Measurements from ENCODE around the gene S100A13. TPM values are rescaled to one million over a fixed set of nuclear protein-coding genes. Genes with fewer than 3 reads are reported as not detected.

Gene S100A13
- total and polyA plus RNA-seq, 2 experiments from 2014 or later = 101 to 250 TPM

- no peak overlapping the region for H3K4me3 ChIP-seq
- H3K9me3 ChIP-seq (ENCODE audit: low read depth) = no peaks in the 10 kb centered on the region
- DNase-seq (ENCODE audit: low read depth in 1 of 2, low spot score in 1 of 2) = no peak
- no peaks in the 10 kb centered on the region for H3K36me3 ChIP-seq
- no peaks in the 10 kb centered on the region for H3K27me3 ChIP-seq
- H3K4me1 ChIP-seq (ENCODE audit: low read depth) = peaks cover 29% of the 10 kb centered on the region
- TF ChIP-seq CTCF (IDR thresholded peaks at IDR 0.05; ENCODE audit: low read depth, low read length) = no peak
- H3K27ac ChIP-seq = no peak overlapping the region
Measured at GRCh38 chr1:153570874-153571273, 56.4 kb downstream of the S100A13 start.

- DNase-seq (ENCODE audit: low read depth in 1 of 2, low spot score in 1 of 2) = no peak
- H3K36me3 ChIP-seq = no peaks in the 10 kb centered on the region
- no peaks in the 10 kb centered on the region for H3K27me3 ChIP-seq
- no peaks in the 10 kb centered on the region for H3K9me3 ChIP-seq (ENCODE audit: low read depth)
- no peak overlapping the region for H3K27ac ChIP-seq
- TF ChIP-seq CTCF (IDR thresholded peaks at IDR 0.05; ENCODE audit: low read depth, low read length) = no peak
- H3K4me3 ChIP-seq = no peak overlapping the region
- peaks cover 37% of the 10 kb centered on the region for H3K4me1 ChIP-seq (ENCODE audit: low read depth)
Measured at GRCh38 chr1:153569465-153569864, 57.8 kb downstream of the S100A13 start.

Other genes with a start within 250 kb of the S100A13 start
- 1.9 TPM in 1 of 2 replicates, not detected in the other for gene S100A8, start 236.4 kb downstream of the S100A13 start, total RNA-seq
- 4.4 and 12.2 TPM in 2 replicates for gene S100A8, start 236.4 kb downstream of the S100A13 start, polyA plus RNA-seq
- gene S100A7A, start 211.0 kb downstream of the S100A13 start, total RNA-seq = not detected in 2 replicates
- not detected in 2 replicates for gene S100A7A, start 211.0 kb downstream of the S100A13 start, polyA plus RNA-seq
- not detected in 2 replicates for gene S100A7, start 166.9 kb downstream of the S100A13 start, total RNA-seq
- gene S100A7, start 166.9 kb downstream of the S100A13 start, polyA plus RNA-seq = not detected in 2 replicates
- 13.7 and 23.1 TPM in 2 replicates for gene S100A6, start 91.5 kb downstream of the S100A13 start, total RNA-seq
- gene S100A6, start 91.5 kb downstream of the S100A13 start, polyA plus RNA-seq = 40.7 and 54.7 TPM in 2 replicates
- gene S100A5, start 86.6 kb downstream of the S100A13 start, total RNA-seq = not detected in 2 replicates
- 0.31 and 0.52 TPM in 2 replicates for gene S100A5, start 86.6 kb downstream of the S100A13 start, polyA plus RNA-seq
- gene S100A4, start 81.7 kb downstream of the S100A13 start, total RNA-seq = 74.1 and 89.4 TPM in 2 replicates
- gene S100A4, start 81.7 kb downstream of the S100A13 start, polyA plus RNA-seq = 129 and 133 TPM in 2 replicates
- gene S100A3, start 78.2 kb downstream of the S100A13 start, total RNA-seq = 1.8 TPM in 1 of 2 replicates, not detected in the other
- 0.42 and 0.86 TPM in 2 replicates for gene S100A3, start 78.2 kb downstream of the S100A13 start, polyA plus RNA-seq
- gene S100A2, start 61.7 kb downstream of the S100A13 start, total RNA-seq = 0.35 TPM in 1 of 2 replicates, not detected in the other
- 2.3 and 3.7 TPM in 2 replicates for gene S100A2, start 61.7 kb downstream of the S100A13 start, polyA plus RNA-seq
- 59.7 and 76.6 TPM in 2 replicates for gene S100A16, start 14.4 kb downstream of the S100A13 start, total RNA-seq
- gene S100A16, start 14.4 kb downstream of the S100A13 start, polyA plus RNA-seq = 110 and 120 TPM in 2 replicates
- gene S100A14, start 11.2 kb downstream of the S100A13 start, total RNA-seq = 0.51 TPM in 1 of 2 replicates, not detected in the other
- gene S100A14, start 11.2 kb downstream of the S100A13 start, polyA plus RNA-seq = 0.70 and 1.9 TPM in 2 replicates
- gene S100A1, start 929 bp upstream of the S100A13 start, total RNA-seq = 2.2 and 7.6 TPM in 2 replicates
- gene S100A1, start 929 bp upstream of the S100A13 start, polyA plus RNA-seq = 0.42 TPM in 1 of 2 replicates, not detected in the other
- 71.0 and 78.0 TPM in 2 replicates for gene CHTOP, start 6.6 kb upstream of the S100A13 start, total RNA-seq
- 94.3 and 104 TPM in 2 replicates for gene CHTOP, start 6.6 kb upstream of the S100A13 start, polyA plus RNA-seq
- 56.1 and 83.4 TPM in 2 replicates for gene SNAPIN, start 31.2 kb upstream of the S100A13 start, total RNA-seq
- gene SNAPIN, start 31.2 kb upstream of the S100A13 start, polyA plus RNA-seq = 113 and 115 TPM in 2 replicates
- 174 and 200 TPM in 2 replicates for gene ILF2, start 43.5 kb upstream of the S100A13 start, total RNA-seq
- gene ILF2, start 43.5 kb upstream of the S100A13 start, polyA plus RNA-seq = 276 and 294 TPM in 2 replicates
- 1.1 and 1.4 TPM in 2 replicates for gene NPR1, start 51.2 kb upstream of the S100A13 start, total RNA-seq
- gene NPR1, start 51.2 kb upstream of the S100A13 start, polyA plus RNA-seq = 1.7 and 3.9 TPM in 2 replicates
- 45.4 and 73.5 TPM in 2 replicates for gene INTS3, start 100.5 kb upstream of the S100A13 start, total RNA-seq
- gene INTS3, start 100.5 kb upstream of the S100A13 start, polyA plus RNA-seq = 39.7 and 60.5 TPM in 2 replicates
- gene SLC27A3, start 147.9 kb upstream of the S100A13 start, total RNA-seq = 20.7 and 27.7 TPM in 2 replicates
- gene SLC27A3, start 147.9 kb upstream of the S100A13 start, polyA plus RNA-seq = 30.6 and 46.7 TPM in 2 replicates